Activated effector memory CD4-positive, alpha-beta T cell treated with Interleukin-2 at 50 U/mL for 16 hours (primary cell): Measurements from ENCODE around the gene FIGN.

Source experiments
- DNase-seq: peaks from one replicate; pipeline ENCODE4 v3.0.0-alpha.2; 2020

The FIGN gene

DNA sequence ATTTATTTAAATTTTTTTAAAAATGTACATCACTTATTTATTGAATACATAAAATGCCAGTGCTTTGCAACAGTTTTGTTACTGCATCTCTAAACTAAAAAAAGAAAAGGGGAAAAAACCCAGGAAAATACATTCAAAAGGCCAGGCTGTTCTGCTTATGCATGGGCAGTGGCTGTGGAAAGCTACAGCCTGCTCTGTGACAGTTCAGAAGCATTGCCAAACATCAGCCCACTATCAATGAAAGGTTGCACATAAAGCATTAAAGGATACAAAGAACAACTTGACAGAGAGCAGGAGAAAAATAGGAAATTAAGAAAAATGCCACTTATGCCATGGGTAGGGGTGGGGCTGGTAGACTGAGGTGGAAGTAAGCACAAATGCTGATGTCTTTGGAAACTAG lies 128.2 kb downstream of the FIGN start:
- DNase-seq, result no peak

DNA sequence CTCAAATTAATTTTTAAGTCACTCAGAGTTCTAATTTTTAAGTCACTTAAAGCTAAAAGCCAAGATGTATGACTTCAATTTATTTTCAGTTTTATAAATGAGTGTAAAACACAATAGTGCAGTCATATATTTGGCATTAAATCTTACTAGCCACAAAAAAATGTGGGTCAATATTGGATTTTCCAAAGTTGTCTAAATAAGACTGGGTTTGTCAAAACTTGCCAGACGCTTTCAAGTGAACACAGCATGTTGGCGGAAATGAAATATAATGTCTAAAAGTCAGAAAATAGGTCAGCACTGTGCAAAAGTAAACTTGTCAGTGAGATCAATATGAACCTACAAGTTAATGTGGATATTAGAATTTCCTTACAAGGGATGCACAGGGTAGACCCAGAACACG lies 128.9 kb downstream of the FIGN start:
- DNase-seq, result no peak

DNA sequence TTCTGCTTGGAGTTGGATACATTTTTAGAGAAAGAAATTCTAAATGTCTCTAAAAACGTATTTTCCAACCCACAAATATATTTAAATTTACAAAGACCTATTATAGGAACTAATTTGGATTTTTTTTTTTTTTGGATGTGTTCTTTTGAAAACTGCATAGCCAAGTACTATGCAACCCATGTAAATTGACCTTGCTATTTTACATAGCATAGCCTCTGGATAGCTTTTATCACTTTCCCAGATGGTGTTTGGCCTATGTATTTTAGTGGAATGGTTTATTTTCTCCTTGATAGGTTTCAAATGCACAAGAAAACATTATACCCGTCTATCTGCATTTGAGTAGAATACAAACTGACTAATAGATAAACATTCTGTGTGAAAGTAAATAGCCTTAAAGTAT lies 130.0 kb downstream of the FIGN start:
- no peak for DNase-seq

DNA sequence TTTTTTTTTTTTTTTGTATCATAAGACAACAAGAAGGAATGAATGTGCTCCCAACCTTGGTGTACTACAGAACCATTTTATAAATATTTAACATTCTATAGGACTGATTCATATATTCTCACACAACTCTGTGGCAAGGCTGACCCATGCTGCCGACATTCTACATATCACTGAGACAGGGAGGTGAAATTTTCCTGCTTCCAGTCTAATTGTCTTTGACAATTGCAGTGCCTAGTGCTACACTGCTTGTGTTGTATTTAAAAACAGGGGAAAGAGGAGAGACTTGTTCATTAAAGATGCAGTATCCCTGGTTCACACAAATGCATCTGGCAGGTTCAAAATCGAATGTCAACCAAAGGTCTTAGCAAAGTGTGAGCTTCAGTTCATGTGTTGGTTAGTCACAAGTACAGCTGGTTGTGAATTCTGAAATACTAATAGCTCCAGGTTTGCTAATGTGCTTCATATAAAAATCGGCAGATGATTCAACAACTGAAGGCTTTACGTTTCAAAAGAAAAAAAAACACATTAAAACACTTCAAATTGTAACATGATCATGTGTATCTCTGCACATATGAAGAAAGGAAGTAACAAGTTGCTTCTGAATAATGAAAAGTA lies 130.8 kb downstream of the FIGN start:
- no peak for DNase-seq

- no peak for DNase-seq
Observed at GRCh38 chr2:163602196-163602595, 133.6 kb downstream of the FIGN start.

- DNase-seq, result no peak
Observed at GRCh38 chr2:163601377-163601776, 134.4 kb downstream of the FIGN start.

DNA sequence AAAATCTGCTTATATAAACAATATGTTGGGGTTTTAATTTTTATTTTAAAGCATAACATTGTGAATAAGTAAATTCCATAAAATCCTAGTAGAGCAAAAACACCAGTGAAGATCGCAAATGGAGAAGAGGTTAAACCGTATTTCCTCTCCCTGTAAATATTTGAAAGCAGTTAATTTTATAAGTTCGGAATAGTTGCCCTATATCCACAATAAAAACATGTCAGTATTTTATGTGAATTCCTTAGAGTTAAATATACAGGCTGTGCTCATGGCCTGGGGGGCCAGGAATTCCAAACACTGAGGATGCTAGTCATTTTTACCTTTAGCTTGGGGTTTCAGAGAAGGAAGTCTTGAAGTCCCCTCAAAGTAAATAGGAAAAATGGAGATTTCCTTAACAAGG lies 135.0 kb downstream of the FIGN start:
- no peak for DNase-seq

DNA sequence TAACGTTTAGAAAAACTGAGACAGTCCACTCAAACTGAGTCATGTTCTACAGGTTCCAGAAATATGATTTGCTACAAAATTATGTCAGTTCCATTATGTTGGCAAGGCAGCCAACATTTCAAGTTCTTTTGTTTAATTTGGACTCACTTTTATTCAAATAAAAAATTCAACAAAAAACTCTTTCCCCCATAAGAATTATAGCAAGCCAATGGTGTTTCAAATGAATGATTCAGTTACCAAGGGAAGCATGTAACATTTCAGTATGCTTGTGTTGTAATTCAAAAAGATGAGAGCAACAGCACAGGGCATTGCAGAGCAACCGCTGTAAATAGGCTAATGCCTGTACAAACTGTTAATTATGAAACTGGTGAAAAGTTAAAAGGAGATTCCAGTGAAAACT lies 140.8 kb downstream of the FIGN start:
- no peak for DNase-seq

DNA sequence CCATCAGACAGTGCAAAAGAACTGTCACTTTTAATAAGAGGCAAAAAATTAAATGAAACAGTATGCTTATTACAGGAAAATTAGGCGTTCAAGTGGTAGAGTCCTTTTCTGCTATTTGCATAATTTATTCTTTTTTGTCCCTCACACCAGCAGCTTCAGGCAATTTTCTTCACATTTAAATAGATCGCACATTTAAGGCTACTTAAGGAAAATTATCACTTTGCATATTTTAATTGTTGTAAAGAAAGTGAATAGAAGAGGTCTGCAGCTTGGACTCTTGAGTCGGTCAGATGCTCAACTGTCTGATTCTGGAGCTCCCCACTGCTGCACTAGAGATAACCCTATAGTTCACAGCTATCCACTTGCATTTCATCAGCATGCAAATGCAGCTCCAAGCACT lies 141.3 kb downstream of the FIGN start:
- DNase-seq, result no peak

DNA sequence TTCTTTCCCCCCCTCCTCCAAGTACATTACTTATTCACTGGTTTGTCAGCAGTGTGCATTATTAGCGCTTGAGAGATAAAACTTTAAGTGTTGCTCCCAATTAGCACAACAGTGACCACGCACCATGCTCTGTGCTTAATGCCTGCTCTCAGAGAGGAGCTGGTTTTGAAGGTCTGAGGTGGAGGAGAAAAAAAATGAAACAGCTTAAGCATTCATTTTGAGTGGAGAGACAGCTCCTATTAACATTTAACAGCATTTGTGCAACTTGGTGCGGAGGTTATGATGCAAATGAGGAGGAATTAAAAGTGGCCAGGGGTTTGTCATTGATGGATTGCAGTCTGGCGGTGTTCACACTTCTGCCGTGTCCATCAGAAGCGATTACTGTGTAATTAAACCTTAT lies 141.8 kb downstream of the FIGN start:
- no peak for DNase-seq

GRCh38 chr2:163592954-163593622 lies 142.7 kb downstream of the FIGN start:
- no peak for DNase-seq

DNA sequence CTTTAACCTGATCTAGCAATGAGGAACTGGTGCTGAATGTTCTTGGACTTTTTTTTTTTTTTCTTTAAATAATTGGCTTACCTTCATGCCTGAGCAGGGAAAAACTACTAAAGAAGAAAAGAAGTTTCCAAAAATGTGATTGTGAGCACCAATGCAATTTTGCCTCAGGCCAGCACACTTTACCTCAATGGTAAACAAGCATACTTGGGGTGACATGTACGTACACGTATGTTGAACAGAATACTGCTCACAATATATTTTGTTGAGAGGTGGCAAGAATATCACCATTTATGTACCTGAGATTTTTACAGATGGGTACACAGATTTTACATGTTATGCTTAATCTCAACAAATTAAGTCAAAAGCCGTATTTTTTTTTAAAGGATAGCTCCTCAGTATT lies 144.3 kb downstream of the FIGN start:
- DNase-seq, result no peak

GRCh38 chr2:163580757-163581156 lies 155.1 kb downstream of the FIGN start:
- no peak for DNase-seq

GRCh38 chr2:163574309-163574708 lies 161.5 kb downstream of the FIGN start:
- DNase-seq, result no peak

DNA sequence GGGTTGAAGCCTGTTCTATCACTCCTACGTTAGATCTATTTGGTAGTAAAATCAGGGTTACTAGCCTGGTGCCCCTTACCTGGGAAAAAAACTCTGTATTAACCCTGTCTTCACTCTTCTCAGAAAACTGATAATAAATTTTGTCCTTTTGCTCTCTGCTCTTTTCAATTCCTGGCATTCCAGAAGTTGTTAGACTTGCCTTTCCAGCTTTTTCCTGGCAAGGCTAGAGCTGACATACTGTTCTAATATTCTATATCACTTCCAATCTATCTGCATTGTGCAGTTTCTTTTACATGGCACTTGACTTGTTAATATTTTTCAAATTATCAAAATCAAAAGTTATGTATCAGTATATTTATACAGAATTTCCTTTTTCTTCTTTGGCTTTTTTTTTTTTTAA lies 162.2 kb downstream of the FIGN start:
- no peak for DNase-seq

DNA sequence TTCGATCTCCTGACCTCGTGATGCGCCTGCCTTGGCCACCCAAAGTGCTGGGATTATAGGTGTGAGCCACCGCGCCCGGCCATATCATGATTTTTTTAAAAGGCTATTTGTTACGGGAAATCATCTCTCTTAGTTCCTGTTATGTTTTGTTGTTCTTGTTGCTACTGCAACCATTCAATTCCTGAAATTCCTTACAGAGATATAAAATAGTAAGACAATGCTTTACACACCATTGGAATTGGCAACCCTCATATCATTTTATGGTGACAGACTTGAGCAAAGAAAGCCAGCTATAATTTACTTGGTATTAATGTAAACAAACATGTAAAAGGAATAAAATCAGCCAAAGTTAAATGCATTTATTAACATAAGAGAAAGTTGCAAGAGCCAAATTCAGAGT lies 163.0 kb downstream of the FIGN start:
- no peak for DNase-seq

DNA sequence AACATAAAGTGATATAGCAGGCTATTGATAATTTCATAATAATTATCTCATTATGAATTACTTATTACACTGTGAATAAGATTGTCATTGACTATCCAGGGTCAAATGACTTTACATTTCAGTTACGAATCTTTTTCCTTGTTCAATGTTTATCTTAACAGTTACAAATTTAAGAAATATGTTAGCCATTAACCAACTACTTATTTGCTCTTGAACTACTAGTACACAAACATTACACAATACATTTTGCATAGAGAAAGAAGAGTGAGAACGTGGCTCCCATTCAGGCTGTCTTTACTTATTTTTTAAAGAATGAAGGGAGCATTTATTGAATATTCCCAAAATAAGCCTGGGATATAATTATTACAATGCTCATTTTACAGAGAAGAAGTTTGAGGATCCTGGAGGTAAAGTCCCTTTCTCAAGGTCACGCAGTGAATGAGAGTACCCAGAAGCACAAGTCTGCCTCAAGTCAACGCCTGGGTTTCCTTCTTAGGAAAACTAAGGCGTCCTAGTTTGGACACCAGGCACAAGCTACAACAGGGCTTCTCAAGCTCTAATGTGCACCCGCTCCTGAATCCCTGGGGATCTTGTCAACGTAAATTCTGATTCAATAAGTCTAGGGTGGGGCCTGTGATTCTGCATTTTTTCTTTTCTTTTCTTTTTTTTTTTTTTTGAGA lies 164.2 kb downstream of the FIGN start:
- DNase-seq, result no peak

DNA sequence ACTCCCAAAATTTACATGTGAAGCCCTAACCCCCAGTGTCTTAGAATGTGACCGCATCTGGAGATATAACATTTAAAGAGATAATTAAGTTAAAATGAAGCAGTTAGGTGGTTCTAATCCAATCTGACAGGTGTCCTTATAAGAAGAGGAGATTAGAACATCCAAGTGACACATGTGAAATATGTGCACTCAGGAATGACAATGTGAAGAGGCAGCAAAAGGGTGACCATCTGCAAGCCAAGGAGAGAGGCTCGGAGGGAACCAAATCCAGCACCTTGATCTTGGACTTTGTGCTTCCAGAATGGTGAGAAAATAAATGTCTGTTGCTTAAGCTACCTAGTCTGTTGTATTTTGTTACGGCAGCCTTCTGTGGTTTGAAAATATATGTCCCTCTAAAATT lies 165.4 kb downstream of the FIGN start:
- DNase-seq, result no peak

DNA sequence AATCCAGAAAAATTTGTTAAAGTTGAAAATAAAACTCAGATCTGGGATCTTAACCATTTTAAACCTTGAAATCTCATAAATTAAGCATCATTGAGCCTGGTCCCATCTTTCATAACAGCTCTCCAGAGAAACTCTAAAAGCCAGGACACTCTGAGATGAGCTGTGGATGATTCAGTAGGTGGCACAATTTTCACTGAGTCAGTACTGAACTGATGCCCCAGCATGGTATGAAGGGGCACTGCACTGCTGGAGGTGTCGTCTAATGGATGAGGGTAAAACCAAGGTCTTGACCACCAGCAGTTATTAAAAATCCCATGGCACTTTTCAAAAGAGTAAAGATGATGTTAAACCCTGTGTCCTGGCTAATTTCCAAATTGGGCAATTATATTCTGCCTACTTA lies 170.6 kb downstream of the FIGN start:
- no peak for DNase-seq

- no peak for DNase-seq
Observed at GRCh38 chr2:163564236-163564635, 171.6 kb downstream of the FIGN start.

GRCh38 chr2:163563336-163563735 lies 172.5 kb downstream of the FIGN start:
- no peak for DNase-seq

DNA sequence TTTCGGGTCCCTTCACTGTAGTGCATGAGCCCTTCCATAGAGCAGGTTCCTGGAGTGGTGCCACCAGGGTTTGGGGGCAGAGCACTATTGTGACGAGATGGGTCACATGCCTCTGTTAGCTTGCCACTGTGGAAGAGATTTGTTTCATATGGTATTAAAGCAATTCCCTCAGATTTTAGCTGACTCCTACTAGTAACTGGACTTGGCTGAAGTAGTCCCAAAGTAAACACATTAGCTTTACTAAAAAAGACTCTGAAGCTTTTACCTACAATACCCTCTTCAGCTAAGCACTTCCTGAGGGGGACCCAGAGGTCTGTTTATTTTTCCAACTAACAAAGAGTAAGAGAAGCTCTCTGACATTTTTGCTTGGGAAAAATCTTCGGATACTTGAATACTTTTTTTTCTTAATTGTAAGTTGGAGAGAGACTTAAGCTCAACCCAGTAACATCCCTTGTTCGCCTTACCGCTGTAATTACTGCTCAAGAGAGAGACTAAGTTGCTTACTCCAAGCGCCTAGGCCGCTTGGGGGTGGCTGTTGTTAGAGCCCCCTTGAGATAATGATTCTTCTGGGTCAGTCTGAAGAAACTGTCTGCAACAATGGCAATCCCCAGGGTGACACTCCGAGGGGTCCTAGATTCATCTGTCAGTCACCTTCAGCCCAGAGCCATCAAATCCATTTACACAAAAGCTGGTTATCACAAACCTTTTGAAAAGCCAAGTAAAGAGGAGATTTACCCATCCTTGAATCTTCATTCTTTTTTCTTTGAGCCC lies 177.4 kb downstream of the FIGN start:
- no peak for DNase-seq

DNA sequence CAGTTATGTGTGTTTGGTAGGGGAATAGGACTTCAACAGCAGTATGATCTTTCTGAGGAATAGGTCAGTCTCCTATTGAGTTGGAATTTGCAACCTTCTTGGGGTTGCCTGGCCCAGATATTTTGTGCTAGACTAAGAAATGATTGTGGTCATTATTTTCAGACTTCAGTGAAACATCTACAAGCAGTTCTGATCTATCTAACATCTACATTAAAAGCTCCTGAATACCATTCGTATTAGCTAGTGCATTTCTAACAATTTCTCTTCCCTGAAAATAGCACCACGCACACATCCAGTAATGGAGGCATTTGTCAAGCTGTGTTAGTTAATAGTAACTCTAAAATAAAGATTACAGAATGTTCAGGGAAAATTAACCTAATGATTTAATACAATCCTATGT lies 179.3 kb downstream of the FIGN start:
- DNase-seq, result no peak

DNA sequence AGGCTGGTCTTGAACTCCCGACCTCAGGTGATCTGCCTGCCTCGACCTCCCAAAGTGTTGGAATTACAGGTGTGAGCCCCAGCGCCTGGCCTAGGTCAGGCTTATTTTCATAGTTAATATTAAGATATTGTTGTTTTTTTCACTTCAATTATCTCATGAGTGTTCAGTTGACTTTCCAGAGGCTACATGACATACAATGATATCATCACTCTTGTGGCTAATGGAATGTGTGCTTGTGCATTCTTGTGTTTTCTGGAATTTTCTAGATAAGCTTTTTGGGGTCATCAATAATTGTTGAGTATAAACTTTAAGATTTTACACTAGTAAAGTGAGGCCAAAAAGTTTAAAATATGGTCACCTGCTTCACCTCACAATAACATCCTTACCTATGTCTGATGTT lies 180.9 kb downstream of the FIGN start:
- no peak for DNase-seq
